HL-60/S4 treated with phorbol 12-myristate 13-acetate at 8.2 ng/mL for 4 days and 3 days (cell line): ENCODE results near the gene CFP.
"Not testable (repeated sequence)": the region's sequence is repeated elsewhere in the genome, so short reads cannot be mapped to it uniquely, and the experiment has no call there.

Experiments used
- in situ Hi-C: fragments of 300-500 bp; cut with MboI; formaldehyde crosslinking; loops from 2 replicates; pipeline ENCODE4 v1.15.0; 2022; ENCODE audit warnings: low sequenced_read_pairs

The CFP gene

DNA sequence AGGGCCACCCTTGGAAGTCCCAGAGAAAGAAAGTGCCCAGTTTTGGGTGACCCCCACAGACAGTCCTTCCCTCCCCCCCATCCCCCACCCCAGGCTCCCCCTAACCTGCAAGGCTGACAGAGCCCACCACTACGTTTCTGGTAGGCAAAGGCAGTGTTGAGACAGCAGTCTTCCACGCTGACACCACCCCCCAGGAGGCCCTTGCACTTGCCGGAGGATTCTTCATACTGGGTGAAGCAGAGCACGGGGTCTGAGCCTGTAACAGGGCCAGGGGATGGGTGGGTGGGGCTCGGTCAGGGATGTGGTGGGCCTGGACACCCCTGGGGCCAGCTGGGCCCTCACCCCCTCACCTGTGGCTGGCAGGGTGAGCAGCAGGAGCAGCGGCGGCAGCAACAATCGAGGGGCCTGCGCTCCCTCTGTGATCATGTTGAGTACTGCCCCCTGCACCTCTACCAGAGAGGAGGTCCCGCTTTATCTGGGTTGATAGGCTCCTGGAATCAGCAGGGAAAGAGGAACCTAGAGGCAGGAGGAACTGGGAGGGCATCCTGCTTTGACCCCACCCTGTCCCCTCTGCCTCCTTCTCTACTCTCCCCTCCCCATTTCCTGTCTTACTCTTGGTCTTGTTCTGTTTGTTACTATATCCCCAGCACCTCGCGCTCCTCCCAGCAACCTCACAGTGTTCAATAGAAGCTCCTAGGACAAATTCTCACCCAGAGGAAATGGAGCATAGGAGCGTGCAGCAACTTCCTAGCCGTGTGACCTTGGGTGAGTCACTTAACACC, at the start of gene CFP:
Gene CFP, minus strand, starts transcription at position 512 of the 782 bp plus-strand sequence. Its CDS starts 86 bp downstream, at position 426.
- in situ Hi-C loops = no loop called here

DNA sequence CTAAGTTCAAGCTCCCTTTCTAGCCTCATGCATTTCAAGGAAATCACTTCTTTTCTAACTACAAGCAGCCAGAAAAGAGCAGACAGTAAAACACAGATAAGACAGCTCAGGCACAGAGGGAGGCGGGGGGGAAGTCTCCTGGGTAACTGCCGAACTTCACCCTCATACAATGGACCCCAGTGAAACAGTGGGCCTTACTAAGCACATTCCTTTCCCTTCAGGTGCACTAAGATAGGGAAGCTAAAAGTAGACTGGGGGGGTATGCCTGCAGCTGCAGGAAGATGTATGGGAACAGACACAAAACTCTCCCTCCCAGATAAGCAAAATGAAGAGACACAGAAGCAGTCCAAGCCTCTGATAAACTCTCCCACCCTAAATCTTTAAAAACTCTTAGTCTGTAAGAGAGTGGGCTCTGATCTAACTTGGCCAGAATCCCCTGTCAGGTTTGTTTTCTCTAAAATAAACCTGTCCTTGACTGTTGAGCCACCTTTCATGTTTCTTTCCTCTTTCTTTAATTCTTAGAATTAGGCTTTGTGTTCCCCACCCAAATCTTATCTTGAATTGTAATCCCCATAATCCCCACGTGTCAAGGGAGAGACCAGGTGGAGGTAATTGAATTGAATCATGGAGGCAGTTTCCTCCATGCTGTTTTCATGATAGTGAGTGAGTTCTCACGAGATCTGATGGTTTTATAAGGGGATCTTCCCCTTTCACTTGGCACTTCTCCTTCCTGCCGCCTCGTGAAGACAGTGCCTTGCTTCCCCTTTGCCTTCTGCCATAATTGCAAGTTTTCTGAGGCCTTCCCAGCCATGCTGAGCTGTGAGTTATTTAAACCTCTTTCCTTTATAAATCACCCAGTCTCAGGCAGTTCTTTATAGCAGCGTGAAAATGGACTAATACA, 46.5 kb upstream of the CFP start:
- in situ Hi-C loops = not testable (repeated sequence)

DNA sequence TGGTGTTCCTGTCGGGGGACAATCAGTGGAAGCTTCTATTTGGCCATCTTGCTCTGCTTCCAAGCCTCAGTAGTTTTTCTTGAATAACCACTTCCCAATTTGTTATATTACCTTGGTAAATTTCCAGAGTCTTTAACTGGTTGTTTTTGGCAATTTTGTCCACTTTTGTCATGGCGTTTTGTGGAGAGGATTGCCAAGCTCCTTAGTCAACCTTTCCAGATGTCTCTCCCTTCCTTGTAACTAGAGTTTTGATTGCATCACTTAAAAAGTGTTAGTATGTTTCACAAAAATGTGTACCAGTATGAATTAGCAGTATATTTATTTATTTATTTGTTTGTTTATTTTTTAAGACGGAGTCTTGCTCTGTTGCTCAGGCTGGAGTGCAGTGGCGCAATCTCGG, 45.0 kb upstream of the CFP start:
- in situ Hi-C loops = no loop called here

DNA sequence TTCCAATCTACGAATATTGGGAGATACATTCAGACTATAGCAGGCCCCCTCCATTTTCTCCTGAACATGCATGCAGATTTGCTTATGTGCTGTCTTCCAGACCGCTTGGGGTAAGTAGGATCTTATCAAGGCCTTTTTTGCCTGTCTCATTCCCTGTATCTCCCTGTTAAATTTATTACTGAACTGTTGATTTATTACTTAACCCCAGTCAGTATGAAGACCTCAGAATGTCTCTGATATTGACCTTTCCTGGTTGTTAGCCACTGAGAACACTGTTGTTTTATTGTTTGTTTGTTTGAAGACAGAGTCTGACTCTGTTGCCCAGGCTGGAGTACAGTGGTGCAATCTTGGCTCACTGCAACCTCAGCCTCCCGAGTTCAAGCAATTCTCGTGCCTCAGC, 36.1 kb upstream of the CFP start:
- in situ Hi-C loops = not testable (repeated sequence)

DNA sequence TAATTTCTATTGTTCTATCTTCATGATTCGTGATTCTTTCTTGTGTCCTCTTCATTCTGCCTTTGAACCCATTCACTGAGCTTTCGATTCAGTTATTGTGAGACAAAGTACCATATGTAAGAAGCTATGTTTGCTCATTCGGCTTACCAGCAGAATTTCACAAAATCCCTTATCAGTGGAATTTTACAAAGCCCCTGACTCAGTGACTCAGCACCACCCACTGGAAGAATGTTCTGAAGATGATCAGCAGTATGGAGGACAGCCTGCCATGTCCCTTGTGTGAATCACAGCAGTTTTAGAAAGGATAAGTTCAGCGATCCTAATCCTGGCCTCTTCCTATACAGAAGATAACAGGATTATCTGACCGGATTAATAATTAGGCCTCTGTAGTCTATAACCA, 35.0 kb upstream of the CFP start:
- in situ Hi-C loops = no loop called here

DNA sequence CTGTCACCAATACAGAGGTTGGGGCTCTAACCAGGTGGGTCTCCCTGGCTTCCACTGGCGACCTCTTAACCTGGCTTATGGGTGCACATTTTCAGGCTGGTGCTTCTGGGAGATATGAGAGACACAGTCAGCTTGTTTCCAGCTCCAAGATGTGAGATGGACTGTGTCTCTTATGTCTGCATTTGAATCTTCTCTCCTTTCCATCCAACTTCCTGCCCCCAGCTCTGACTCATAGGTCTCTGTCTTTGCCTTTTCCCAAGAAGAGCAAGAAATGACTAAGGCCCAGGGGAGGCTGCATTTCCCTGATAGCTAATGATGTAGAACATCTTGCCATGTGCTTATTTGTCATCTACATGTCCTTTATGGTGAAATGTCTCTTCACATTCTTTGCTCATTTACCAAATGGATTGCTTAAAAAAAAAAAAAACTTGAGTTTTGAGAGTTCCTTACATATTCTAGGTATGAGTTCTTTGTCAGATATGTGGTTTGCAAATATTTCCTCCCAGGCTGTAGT, 32.5 kb upstream of the CFP start:
- in situ Hi-C loops = no loop called here

DNA sequence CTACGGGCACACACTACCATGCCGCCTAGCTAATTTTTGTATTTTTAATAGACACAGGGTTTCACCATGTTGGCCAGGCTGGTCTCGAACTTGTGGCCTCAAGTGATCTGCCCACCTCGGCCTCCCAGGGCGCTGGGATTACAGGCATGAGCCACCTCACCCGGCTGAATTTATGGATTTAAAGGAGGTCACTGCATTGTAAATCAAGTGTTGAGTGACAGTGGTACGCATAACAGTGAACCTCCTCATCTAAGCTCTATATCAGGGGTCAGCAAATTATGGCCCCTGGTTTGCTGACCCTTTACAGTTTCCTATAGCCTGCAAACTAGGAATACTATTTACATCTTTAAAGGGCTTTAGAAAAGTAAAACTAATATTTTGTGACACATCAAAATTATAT, 31.8 kb upstream of the CFP start:
- in situ Hi-C loops = no loop called here

DNA sequence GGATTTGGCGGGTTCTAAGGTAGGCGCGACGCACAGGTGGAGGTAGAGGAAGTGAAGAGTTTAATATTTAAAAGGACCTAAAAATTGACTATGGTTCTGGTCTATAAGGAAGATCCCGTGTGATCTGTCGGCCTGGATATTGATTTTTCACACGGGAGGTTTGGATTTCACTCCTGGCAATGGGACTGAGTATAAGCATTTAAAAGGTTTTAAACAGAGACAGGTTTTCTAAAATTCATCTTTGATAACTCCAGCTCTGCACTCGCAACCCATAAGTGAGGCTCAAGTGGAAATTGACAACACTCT, 29.6 kb upstream of the CFP start:
- in situ Hi-C loops = no loop called here

DNA sequence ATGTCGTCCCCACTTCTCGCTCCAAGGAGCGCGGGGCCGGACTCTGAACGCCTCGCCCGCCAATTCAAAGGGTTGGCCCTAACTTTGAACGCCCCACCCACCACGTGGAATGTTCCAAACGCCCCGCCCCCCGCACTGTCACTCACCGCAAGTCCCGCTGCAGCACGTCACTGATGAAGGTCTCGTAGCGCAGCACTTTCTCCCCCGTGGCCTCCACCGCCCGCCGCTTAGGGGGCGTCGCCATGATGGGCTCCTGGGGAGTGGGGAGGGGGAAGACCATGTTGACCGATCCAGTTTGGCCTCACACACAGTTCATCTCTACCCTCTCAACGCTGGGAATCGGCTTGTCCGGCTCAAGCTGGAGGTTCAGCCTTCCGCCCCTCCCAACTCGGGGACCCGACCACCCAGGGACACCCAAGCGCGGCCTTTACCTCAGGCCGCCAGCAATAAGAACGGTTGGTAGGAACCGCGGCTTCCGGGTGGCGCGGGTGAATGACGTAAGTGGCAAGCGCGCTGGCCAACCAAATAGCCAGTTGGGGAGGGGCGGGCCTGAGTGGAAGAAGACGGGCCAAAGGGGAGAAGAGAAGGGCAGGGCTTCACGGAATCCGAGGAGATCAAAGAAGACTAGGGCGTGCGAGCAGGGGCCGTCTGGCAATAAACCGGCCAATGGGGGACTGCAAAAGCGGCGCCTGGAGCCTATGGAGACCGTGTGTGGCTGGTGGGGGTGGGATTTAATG, 29.1 kb upstream of the CFP start, which contains the start of gene UXT:
Gene UXT, minus strand, starts transcription at position 497 of the 737 bp plus-strand sequence. Its CDS starts 253 bp downstream, at position 244.
- in situ Hi-C loops = no loop called here

DNA sequence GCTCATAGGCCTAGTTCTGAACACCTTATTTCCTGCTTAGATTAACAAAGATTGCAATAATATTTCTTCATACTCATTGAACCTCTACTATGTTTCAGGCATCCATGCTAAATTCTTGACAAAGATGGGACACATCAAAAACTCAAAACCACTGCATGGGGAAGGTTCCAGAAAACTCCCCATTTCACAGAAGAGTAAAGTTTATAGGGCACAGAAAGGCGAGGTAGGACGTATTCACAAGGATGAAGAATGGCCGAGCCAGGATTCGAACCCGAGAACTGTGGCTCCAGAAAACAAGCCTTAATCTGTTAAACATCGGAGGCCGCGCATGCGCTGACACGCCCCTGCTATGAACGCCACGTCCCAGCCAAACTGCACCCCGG, 28.6 kb upstream of the CFP start:
- in situ Hi-C loops = no loop called here

DNA sequence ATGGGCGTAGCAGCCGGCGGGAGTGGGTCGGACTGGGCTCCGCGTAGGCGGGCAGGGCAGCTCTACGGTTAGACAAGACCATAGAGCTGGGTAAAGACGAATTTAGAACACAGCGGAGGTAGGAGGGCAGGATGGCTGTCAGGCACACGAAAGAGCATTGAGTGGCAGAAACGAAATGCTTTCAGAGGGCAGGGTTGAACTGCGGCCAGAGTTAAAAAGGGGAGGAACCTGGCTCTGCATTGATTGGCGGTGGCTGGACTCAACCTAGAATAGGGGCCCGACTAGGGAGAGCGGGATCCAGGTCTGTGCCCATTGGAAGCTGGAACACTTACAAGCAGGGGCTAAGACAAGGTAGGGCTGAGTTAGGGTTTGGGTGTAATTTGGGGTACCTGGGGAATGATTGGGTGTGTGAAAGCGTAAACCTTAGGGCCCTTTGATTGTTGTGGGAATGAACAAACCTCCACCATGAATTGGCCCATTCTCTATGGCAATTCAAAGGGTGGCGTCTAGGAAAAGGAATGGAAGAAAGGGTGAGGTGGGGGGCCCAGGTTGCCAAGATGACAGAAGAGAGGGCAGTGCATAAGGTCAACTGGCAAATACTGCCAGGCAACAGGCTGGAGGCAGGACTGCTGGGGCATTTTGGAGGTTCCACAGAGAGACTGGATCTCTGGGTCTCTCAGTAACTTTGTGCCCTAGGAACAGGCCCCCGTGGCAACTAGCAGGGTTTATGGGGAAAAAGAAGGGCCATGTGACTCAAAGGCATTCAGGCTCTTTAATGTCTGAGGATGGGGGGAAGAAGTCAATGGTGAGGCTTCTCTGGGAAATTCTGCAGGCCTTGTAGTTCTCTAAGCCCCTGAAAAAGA, 21.5 kb upstream of the CFP start:
- in situ Hi-C loops = no loop called here

DNA sequence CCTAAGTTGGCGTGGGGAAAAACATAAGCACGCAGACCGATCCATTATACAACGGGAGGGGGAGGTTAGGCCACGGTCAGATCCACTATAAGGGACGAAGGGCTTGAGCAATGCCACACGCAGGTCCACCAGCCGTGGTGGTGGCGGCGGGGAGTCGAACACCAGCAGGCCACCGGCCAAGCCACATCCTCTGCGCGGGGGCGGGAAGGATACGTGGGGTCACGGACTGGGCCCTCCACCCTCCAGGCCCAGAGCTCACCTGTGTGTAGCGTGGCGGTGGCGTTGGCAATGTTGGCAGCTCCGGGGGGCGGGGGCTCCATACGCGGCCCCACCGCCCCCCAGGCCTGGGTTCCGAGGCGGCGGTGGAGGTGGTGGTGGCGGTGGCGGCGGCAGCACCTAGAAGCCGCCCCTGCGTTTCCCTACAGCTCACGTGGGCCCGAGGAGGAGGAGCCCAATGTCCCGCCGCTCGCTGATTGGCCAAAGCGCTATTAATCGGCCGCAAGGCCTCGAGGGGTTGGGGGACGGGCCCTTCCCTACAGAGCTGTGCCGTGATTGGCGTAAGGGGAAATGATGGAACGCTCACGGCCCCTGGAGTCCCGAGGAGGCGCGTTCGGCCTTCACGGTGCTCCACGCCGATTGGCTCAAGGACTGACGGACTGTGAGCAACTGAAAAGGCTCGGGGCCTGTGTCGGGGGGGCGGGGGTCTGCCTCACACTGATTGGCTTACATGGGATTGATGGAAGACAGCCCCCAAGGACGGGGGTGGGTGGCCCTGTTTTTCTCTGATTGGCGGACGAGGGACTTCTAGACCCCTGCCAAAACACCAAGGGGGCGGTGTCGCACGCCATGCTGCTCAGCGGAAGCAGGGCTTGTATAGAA, 20.7 kb upstream of the CFP start, which contains the start of gene ELK1:
Gene ELK1, minus strand, starts transcription at position 400 of the 879 bp plus-strand sequence. CDS start 9,122 bp downstream, outside the sequence.
- in situ Hi-C loops = no loop called here

DNA sequence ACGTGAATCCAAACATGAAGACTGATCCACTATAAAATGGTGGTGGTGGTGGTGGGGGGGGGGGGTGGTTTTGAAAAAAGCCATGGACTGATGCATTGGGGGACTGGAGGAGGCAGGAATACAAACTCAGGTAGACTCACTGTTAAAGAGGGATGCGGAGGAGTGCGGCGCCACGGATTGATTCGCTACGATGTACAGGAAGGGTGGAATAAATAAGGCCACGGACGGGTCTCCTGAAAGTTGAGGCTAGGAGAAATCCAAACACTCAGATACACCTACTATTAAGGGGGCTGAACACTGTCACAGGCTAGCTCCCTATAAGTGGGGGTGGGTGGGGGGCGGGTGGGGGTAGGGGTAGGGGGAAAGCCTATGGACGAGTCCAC, 20.0 kb upstream of the CFP start:
- in situ Hi-C loops = no loop called here

DNA sequence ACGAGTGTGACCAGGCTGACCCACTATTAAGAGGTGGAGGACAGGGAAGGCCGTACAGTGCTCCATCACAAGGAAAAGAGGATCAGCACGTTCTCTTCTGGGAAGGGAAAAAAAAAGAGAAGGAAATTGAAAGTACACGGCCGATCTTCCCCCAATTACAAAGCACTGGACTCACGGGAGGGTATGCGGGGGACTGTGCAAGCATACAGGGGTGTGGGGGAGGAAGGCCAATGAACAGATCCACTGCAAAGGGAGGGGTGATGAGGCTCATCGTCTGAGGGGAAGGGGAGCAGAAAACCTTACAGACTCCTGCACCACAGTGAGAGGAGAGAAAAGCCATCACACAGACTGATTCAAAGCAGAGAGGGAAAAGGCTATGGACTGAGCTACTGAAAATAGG, 19.5 kb upstream of the CFP start:
- in situ Hi-C loops = no loop called here

DNA sequence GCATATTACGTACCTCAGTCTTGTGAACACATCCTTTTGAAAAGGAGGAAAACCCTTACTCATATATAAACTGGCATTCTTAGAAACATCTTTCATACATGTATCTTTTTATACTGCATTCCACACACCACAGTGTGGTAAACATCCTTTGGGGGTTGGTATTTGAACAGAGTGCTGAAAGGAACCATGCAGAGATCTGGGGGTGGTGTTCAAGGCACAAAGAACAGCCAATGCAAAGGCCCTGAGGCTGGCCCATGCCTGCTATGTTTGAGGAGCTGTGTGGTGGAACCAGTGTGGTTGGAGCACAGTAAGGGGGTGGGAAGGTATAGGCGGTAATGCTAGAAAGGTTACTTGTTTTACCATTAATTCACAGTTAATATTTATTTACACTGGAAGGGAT, 18.6 kb upstream of the CFP start:
- in situ Hi-C loops = no loop called here

DNA sequence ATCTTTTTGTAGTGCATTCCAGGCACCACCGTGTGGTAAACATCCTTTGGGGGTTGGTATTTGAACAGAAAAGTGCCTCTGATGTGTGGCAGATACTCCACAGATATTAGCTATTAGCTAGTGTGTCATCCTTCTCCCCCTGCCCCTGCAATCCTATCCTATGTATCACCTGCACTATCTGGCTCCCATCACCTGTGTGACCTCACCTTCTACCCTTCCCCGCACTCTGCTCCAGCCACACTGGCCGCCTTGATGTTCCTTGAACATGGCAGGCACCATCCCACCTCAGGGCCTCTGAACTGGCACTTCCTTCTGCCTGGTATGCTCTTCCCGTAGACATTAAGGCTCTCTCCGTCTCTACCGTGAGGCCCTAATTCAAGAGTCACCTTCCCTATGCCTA, 16.9 kb upstream of the CFP start:
- in situ Hi-C loops = no loop called here

DNA sequence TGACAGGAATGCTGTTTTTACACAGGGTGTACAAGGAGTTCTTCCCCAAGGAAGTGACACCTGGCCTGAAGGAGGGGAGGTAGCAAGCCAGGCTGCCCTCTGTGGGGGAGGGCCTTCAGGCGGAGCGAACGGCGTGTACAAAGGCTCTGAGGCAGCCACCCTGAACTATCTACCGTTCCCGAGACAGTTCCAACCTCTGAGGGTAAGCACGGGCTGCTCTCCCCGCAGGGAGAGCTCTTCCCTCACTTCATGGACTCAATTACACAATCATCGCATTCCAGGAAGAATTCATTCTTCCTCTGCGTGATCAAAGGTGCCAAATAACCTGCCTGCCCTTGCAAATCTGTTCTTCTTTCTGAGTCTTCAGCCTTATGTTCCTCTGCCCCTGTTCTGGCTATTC, 15.8 kb upstream of the CFP start:
- in situ Hi-C loops = no loop called here

DNA sequence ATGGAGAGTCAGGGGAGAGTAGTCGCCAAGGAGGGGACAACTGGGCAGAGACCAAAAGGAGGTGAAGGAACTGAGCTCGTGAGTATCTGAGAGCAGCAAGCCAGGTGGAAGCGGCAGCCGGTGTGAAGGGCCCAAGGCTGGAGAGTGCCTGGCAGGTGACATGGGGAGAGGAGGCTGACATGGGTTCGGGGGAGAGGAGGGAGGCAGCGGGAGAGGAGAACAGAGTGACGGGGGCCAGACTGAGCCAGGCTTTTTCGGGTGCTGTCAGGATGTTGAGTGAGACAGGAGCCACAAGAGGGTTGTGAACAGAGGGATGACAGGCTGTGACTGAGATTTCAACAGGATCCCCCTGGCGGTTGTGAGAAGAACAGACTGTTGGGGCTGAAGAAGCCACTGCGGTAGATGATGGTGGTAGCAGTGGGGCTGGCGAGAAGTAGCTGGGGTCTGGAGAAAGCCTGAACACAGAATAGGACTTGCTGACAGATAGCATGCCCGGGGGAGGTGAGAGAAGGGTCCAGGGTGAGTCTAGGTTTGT, 14.9 kb upstream of the CFP start:
- in situ Hi-C loops = no loop called here

DNA sequence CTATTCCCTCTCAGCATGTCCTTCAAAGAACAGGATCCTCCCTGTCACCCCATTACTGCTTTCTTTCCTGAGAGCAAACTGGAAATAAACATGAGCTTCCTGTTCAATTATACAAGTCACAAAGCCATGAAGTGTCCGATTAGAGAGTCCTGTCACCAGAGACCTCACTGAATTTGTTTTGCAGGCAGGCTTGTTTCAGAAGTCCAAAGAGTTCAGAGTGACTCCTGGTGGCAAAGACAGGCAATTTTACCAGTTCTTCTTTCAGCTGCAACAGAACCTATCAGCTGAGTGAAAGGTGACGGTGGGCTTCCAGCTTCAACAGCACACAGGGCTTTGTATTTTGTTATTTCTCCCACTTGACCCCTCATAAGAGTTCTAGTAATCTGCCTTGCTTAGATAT, 14.2 kb upstream of the CFP start:
- in situ Hi-C loops = no loop called here
